T-helper 17 cell (primary cell): ENCODE results near the gene S100A9. TPM values are rescaled to one million over a fixed set of nuclear protein-coding genes. Genes with fewer than 3 reads are reported as not detected.
A peak's percentile ranks its signal among the peaks of the same experiment; 100 is the strongest.

Experiments used
- ATAC-seq: fragments of 150-1000 bp; cut with Tn5 transposase; 2 replicates; pipeline ENCODE4 v1.10.0; 2021; ENCODE audit warnings: mild to moderate bottlenecking, moderate library complexity
- DNase-seq, 3 donors: peaks; one replicate each; pipeline versions ENCODE4 v3.0.0 to v3.0.0-alpha.2; 2020 to 2021
- H3K9me3 ChIP-seq: one replicate; pipeline ENCODE4 v1.7.0; 2013; ENCODE audit warnings: low read length, mild to moderate bottlenecking; ENCODE audit not compliant: control insufficient read depth, poor library complexity, severe bottlenecking
- H3K27ac Mint-ChIP-seq: one replicate; pipeline ENCODE4 v1.8.0; 2022; ENCODE audit warnings: mild to moderate bottlenecking, moderate library complexity, mixed read lengths
- H3K27me3 Mint-ChIP-seq: one replicate; pipeline ENCODE4 v1.8.0; 2022; ENCODE audit warnings: mixed read lengths
- H3K36me3 Mint-ChIP-seq: one replicate; pipeline ENCODE4 v1.8.0; 2022; ENCODE audit warnings: low read depth, mixed read lengths
- H3K4me1 Mint-ChIP-seq: one replicate; pipeline ENCODE4 v1.8.0; 2022; ENCODE audit warnings: mild to moderate bottlenecking, mixed read lengths
- H3K4me3 Mint-ChIP-seq: one replicate; pipeline ENCODE4 v1.8.0; 2022; ENCODE audit warnings: mild to moderate bottlenecking, moderate library complexity, mixed read lengths
- total RNA-seq, 4 donors: library from RNA in 2 of 4; stranded (reverse) in 2 of 4; gene quantifications; one replicate each; pipeline ENCODE4 v1.2.3 and lab custom pipeline; 2022 to 2026

Gene S100A9
- total RNA-seq, 2 donors from 2014 or later: 11.9 to 138 TPM

DNA sequence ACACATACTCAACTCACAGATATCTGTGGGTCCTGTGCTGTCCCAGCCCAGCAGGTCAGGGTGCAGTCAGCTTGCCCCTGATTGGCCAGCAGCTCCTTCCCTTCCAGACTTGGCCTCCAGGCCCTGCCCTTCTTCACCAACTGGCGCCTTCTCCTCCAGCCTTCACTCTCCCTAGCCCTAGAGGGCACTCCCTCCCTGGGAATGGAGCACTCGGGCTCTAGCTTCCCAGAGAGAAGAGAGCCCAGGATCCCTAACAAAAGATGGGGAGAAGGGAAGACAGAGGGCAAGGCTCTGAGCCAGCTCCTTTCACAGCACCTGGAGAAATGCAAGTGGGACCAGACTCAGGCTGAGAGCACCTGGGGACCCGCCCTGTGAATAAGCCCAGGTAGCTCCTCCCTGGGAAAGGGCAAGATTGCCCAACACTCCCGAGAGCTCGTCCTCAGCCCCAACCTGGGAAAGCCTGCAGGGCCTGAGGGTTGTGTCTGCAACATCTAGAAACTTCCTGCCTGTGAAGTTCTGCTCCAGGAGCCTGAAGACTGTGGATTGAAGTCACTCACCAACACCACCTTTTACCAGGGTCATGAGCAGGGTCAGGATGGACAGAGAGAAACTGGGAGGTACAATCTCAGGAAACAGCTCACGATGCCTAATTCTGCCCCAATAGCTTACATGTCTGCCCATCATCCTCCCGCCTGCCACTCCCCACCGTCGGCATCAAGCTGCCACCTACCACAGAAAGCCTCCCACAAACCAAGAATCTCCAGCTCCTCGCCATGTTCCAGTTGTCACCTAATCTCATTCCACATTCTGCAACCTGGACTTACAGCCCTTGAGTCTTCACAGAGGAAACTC, 8.9 kb upstream of the S100A9 start, which contains the start of gene PGLYRP4:
Gene PGLYRP4, minus strand, starts transcription at position 331 of the 852 bp plus-strand sequence. CDS start 909 bp downstream, outside the sequence.
- H3K4me1 Mint-ChIP-seq: peaks cover 36% of the 10 kb centered on the region
- no peaks in the 10 kb centered on the region for H3K9me3 ChIP-seq
- H3K27ac Mint-ChIP-seq: no peak within 1 kb of the TSS
- no peak for DNase-seq
- H3K36me3 Mint-ChIP-seq: no peaks in the 10 kb centered on the region
- ATAC-seq: no peak
- H3K4me3 Mint-ChIP-seq: no peak within 1 kb of the TSS
- H3K27me3 Mint-ChIP-seq: peaks cover 37% of the 10 kb centered on the region

DNA sequence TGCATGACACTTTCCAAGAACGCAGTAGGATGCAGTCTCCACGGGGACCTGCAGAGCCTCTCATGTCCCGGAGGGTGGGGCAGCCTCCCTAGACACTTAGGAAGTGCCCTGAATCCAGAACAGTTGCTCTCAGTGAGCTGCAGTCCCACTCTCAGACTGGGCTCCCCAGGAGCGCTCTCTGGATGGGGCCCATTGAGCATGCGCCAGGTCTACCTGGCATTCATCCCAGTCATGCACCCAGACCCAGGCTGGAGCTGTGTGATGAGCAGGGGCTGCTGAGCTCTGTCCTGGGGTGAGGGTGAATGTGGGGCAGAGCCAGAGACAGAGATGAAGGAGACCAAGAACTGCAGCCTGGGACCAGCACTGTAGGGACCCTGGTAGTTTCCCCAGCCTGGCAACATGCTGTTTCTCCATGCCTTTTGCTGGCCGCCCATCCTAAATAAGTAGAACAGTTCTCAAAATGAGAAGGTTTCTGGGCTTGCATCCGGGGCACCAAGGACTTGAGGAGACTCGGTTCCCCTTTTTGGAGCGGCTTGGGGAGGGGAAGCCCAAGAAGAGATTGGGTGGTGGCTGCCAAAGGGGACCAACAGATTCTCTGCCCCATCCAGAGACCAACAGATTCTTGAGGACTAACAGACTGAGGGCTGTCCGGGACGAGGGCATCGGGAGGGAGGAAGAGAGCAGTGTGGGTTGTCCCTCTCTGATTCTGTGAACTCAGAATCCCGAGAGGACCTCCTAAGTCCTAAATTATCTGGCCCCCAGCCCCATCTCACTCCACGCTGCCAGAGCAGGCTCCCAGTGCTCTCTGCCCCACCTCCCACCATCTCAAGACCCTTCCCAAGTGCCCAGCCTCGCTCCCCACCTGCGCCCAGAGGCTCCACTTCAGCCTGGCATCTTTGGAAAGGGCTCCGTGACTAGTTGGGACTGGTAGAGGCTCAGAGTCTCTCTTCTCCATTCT, 8.0 kb upstream of the S100A9 start:
- H3K9me3 ChIP-seq: no peaks in the 10 kb centered on the region
- H3K27me3 Mint-ChIP-seq: peaks cover 36% of the 10 kb centered on the region
- ATAC-seq: no peak
- peaks cover 29% of the 10 kb centered on the region for H3K4me1 Mint-ChIP-seq
- DNase-seq: no peak
- H3K4me3 Mint-ChIP-seq: no peak overlapping the region
- no peak overlapping the region for H3K27ac Mint-ChIP-seq
- no peaks in the 10 kb centered on the region for H3K36me3 Mint-ChIP-seq

DNA sequence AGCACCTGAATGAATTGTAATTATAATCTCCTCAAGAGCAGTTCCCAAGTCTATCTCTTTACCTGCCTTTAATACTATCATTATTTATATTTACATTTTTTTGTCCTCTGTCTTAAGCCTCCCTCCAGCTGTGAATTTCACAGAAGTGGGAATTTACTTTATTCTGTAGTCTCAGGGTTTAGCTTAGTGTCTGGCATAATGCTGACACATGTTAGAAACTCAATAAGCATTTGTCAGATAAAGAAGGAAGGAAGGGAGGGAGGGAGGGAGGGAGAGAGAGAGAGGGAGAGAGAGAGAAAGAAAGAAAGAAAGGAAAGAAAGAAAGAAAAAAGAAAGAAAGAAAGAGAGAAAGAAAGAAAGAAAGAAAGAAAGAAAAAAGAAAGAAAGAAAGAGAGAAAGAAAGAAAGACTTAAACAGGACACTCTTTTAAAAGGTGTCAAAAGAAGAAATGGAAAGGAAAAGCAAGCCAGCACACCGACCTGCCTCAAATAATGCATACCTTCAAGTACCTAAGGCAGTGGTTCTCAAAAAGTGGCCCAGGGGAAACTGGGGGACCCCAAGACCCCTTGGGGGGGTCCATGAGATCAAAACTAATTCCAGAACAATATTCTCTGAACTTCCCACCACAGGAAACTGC, 7.2 kb upstream of the S100A9 start:
- ATAC-seq (no peak), DNase-seq (no peak)
- no peaks in the 10 kb centered on the region for H3K9me3 ChIP-seq
- H3K27me3 Mint-ChIP-seq: peaks cover 36% of the 10 kb centered on the region
- H3K4me3 Mint-ChIP-seq: no peak overlapping the region
- peaks cover 24% of the 10 kb centered on the region for H3K4me1 Mint-ChIP-seq
- H3K36me3 Mint-ChIP-seq: no peaks in the 10 kb centered on the region
- H3K27ac Mint-ChIP-seq: no peak overlapping the region

DNA sequence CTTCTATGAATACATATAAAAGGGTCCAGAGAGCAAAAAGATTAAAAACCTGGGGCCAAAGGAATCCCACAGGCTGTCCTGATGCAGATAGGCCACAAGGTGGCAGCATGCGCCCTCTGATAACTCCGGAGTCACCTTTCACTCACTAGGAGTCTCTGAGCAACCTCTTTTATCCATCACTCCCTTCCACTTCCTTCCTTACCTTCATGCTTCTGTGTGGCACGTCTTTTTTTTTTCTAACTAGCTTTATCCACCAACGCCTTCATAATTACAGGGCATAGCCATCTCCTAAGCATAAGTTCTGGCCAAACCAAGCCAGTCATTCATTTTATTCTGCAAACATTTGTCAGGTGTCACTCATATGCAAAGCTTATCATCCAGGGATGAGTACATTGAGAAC, 5.1 kb upstream of the S100A9 start:
- Mint-ChIP-seq H3K4me3 (no peak overlapping the region), H3K27me3 (peaks cover 32% of the 10 kb centered on the region), H3K36me3 (peaks cover 2% of the 10 kb centered on the region), H3K4me1 (peaks cover 18% of the 10 kb centered on the region), H3K27ac (no peak overlapping the region)
- H3K9me3 ChIP-seq: no peaks in the 10 kb centered on the region
- ATAC-seq: peak; percentile 81
- DNase-seq: peak; percentile 41 to 45 (median 41)

DNA sequence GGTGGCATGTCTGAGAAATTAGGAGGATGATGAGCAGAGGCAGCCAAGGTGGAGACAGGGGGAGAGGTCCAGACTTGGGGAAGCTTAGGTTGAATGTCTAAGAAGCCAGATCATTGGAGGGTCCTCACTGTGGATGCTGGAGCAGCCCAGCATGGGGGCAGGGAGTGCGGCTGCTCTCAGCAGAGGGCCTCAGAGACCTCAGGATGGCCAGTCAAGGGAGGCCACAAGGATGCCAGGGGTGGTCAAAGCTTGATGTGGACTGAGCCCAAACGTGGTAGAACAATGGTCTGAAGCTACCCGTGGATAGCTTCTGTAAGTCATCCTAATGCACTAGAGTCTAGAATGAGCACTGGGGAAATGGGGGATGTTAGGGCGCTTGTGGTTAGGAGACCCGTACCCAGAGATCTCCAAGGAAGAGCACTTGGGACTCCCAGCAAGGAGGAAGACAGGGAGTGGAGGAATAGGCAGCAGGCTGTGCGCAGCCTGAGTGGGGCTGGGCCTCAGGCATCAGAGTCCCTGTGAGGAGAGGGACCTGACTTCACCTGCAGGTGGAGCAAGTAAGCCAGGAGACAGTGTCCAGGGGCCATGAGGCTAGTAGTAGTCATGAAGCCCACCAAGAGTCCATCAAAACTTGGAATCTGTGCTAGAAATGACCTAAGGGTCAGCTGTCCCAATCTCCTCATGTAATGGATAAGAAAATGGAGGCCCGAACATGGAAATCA, 4.3 kb upstream of the S100A9 start:
- H3K9me3 ChIP-seq: no peaks in the 10 kb centered on the region
- ATAC-seq: no peak
- H3K4me1 Mint-ChIP-seq: peaks cover 27% of the 10 kb centered on the region
- no peak overlapping the region for H3K27ac Mint-ChIP-seq
- H3K27me3 Mint-ChIP-seq: peaks cover 24% of the 10 kb centered on the region
- H3K36me3 Mint-ChIP-seq: peaks cover 2% of the 10 kb centered on the region
- DNase-seq: no peak
- H3K4me3 Mint-ChIP-seq: peak overlapping the region; percentile 7

DNA sequence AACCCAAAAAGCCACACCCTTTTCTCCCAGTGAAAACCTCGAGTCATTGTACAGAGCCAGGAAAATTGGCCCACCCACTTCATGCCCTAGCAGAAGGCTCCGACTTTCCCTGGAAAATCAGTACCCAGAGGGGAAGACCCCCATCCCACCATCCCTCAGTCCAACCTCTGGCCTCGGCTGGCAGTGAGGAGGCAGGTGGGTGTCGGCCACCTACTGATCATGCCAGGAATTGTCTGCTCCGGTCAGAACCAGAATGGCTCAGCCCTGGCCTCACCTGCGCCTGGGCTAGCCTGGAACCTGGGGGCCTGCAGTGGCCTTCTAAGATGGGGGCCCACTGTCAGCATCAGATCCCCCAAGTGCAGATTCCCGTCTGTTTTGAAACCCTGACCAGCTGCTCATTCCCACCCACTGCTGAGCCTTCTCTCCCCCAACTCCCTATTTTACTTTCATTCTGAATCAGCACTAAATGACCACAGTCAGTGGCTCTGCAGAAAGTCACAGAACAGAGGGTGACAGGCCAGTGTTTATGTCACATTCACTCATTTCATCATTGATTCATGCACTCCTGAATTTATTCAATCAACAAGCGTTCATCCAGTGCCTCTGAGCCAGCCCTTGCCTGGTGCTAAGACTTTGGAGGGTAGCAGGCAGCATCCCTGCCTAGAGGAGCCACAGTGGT, 3.0 kb upstream of the S100A9 start:
- Mint-ChIP-seq H3K4me1 (peaks cover 26% of the 10 kb centered on the region), H3K36me3 (peaks cover 2% of the 10 kb centered on the region), H3K27me3 (peaks cover 14% of the 10 kb centered on the region), H3K4me3 (no peak overlapping the region), H3K27ac (no peak overlapping the region)
- ATAC-seq (no peak), DNase-seq (no peak)
- H3K9me3 ChIP-seq: no peaks in the 10 kb centered on the region

DNA sequence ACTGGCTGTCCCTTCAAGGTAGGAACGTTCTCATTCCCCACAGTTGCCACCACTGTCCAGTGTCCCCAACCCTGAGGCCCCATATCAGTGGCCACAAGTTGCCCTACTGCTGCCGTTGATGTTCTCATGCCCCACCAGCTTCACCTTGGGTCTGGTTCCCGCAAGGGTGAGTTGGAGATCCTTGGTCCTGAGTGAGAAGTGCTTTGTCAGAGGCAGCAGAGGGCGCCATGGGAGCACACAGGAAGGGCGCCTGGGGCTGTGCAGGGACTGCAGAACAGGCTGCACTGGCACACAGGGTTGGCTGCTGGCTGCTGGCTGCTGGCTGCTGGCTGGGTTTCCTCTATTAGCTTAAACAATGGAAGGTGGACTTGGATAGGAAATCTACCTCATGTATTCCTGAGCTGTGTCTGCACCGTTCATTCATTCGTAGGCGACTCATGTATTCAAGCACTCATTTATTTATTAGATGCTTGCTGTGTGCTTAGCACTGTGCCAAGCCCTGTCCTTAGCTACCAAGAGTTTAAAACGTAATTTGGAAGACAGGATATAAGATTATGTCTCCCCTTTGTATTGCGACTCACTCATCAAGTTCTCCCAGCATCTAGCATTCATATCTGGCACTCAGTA, 2.1 kb upstream of the S100A9 start:
- ATAC-seq (peak; percentile 74), DNase-seq (peak in 2 of 3 donors; percentile 15 to 19)
- no peaks in the 10 kb centered on the region for H3K9me3 ChIP-seq
- Mint-ChIP-seq H3K4me3 (no peak overlapping the region), H3K27me3 (peaks cover 14% of the 10 kb centered on the region), H3K36me3 (peaks cover 2% of the 10 kb centered on the region), H3K27ac (no peak overlapping the region), H3K4me1 (peaks cover 26% of the 10 kb centered on the region)

DNA sequence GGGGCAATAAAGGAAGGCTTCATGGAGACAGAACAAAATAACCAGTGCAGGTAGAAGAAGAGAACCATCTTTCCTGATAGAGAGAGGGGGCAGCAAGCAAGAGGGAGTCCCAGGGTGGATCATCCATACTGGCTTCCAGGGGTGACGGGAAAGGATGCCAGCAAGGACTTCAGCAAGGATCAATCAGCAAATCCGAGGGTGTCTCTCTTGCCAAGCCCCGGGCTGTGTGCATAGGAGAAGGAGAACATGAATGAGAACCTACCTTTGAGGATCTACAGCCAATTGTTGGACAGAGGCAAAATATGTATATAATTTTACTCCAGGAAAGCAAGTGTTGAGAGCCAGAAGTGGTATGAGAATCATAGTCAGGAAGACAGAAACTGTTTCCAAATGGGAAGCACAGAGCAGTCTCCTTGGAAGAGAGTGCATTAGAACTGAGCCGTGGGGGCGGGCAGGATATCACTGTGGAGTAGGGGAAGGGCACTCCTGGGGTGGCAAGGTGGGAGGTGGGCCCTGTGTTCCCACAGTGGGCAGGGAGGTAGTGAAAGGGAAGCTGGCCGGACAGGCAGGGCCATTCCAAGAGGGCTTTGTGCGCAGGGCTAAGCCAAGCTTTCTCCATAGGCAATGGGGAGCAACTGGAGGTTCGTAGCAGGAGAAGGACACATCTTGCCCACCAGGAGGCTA, 1.1 kb upstream of the S100A9 start:
- DNase-seq: no peak
- no peaks in the 10 kb centered on the region for H3K9me3 ChIP-seq
- no peak for ATAC-seq
- H3K4me1 Mint-ChIP-seq: peaks cover 30% of the 10 kb centered on the region
- H3K4me3 Mint-ChIP-seq: peak overlapping the region; percentile 39
- no peak overlapping the region for H3K27ac Mint-ChIP-seq
- peaks cover 6% of the 10 kb centered on the region for H3K36me3 Mint-ChIP-seq
- H3K27me3 Mint-ChIP-seq: peaks cover 20% of the 10 kb centered on the region

DNA sequence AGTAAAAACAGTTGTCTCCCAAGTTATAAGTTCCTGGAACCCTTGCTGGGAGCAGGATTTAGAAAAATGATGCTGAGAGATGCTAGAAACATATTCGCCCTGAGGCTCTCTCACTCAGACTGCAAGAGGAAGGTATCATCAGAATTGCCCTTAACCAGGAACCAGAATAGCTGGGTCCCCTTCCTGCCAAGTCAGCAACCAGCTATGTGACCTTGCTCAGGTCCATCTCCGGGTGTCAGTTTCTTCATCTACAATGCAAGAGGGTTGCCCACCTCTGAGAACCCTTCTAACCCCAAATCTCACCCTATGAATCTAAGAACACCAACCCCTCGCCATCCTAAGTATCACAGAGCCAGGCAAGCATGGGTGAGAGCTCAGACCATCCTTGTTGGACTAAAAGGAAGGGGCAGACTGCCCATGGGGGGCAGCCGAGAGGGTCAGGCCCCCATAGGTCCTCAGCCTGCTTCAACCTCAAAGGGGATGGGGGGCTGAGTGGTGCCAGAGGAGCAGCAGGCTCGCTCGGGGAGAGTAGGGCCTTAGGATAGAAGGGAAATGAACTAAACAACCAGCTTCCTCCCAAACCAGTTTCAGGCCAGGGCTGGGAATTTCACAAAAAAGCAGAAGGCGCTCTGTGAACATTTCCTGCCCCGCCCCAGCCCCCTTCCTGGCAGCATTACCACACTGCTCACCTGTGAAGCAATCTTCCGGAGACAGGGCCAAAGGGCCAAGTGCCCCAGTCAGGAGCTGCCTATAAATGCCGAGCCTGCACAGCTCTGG, 390 bp upstream of the S100A9 start:
- peak; percentile 40 for ATAC-seq

DNA sequence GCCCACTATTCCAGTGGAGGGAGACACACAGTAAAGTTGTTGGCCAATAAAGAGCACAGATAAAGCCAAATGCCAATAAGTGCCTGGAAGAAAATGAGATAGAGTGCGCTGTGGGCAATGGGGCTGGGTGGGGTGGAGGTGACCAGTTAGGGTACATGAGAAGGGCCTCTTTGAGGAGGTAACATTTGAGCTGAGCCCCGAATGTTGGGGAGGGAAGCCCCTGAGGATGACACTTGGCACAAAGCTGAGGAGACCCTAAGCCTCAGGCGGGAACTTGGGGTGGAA, 979 bp downstream of the S100A9 start:
- no peak for ATAC-seq
- Mint-ChIP-seq H3K27ac (peak overlapping the region; percentile 82), H3K4me3 (no peak overlapping the region), H3K27me3 (peaks cover 23% of the 10 kb centered on the region), H3K36me3 (peaks cover 12% of the 10 kb centered on the region), H3K4me1 (peaks cover 25% of the 10 kb centered on the region)
- no peak for DNase-seq
- H3K9me3 ChIP-seq: no peaks in the 10 kb centered on the region

More for the DNA sequence above, 390 bp upstream of the S100A9 start:
- peak overlapping the region; percentile 83 for H3K4me3 Mint-ChIP-seq
- peak overlapping the region; percentile 82 for H3K27ac Mint-ChIP-seq
- H3K4me1 Mint-ChIP-seq: peaks cover 30% of the 10 kb centered on the region
- H3K36me3 Mint-ChIP-seq: peaks cover 6% of the 10 kb centered on the region
- H3K27me3 Mint-ChIP-seq: peaks cover 20% of the 10 kb centered on the region
- no peaks in the 10 kb centered on the region for H3K9me3 ChIP-seq
- no peak for DNase-seq

DNA sequence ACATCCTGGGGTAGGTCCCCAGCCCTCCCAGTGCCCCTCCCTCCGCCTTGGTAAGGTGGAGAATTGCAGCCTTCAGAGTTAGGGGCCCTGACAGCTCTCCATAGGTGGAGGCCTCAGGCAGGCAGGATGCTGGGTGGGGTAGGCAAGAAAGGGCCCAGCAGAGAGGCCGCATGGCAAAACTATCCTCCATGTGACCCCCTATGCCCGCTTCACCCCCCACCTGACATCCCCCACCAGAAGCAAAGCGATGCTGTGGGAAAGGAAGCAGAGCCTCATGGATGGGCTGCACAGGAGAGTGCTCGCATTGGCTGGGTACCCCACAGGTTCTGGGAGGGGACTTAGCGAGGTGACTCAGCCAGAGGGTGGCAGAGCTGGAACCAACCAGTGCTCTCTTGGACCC, 1.6 kb downstream of the S100A9 start:
- Mint-ChIP-seq H3K4me1 (peaks cover 25% of the 10 kb centered on the region), H3K36me3 (peaks cover 13% of the 10 kb centered on the region), H3K4me3 (no peak overlapping the region), H3K27me3 (peaks cover 24% of the 10 kb centered on the region), H3K27ac (no peak overlapping the region)
- no peak for DNase-seq
- H3K9me3 ChIP-seq: no peaks in the 10 kb centered on the region
- no peak for ATAC-seq
